HepG2 (cell line): ENCODE results near the gene PPOX. TPM values are rescaled to one million over a fixed set of nuclear protein-coding genes. Genes with fewer than 3 reads are reported as not detected.

Experiments
- ARHGAP35 ChIP-seq: sonication (generic); formaldehyde crosslinking; IDR thresholded peaks from 2 replicates; pipeline ENCODE4 v1.9.0; 2022; ENCODE audit warnings: mild to moderate bottlenecking, inconsistent platforms, moderate library complexity, missing genetic modification reagents, borderline replicate concordance
- BRCA1 ChIP-seq: sonication (generic); formaldehyde crosslinking; IDR thresholded peaks from 2 replicates; pipeline ENCODE4 v1.4.0; 2020; ENCODE audit warnings: missing genetic modification reagents
- FOXK1 ChIP-seq: sonication (generic); formaldehyde crosslinking; IDR thresholded peaks from 2 replicates; pipeline ENCODE4 v1.4.0; 2020; ENCODE audit warnings: low read depth, missing genetic modification reagents, borderline replicate concordance
- HMG20A ChIP-seq: IDR thresholded peaks from 2 replicates; pipeline ENCODE4 v1.6.1; 2016; ENCODE audit warnings: borderline replicate concordance
- HOMEZ ChIP-seq: IDR thresholded peaks from 2 replicates; pipeline ENCODE4 v1.6.1; 2016; ENCODE audit warnings: low read depth
- KDM4B ChIP-seq: sonication (generic); formaldehyde crosslinking; IDR thresholded peaks from 2 replicates; pipeline ENCODE4 v1.4.0; 2020; ENCODE audit warnings: missing genetic modification reagents
- MAX ChIP-seq: IDR thresholded peaks from 2 replicates; pipeline ENCODE4 v1.6.1; 2012; ENCODE audit warnings: inconsistent platforms
- MBD4 ChIP-seq: IDR thresholded peaks from 2 replicates; pipeline ENCODE4 v1.6.1; 2012; ENCODE audit warnings: low read length, inconsistent platforms, borderline replicate concordance
- MIER2 ChIP-seq: IDR thresholded peaks from 2 replicates; pipeline ENCODE4 v1.6.1; 2016; ENCODE audit warnings: missing biosample characterization, missing genetic modification reagents
- PCBP2 ChIP-seq: fragments of 200-400 bp; formaldehyde crosslinking; optimal IDR thresholded peaks from 2 replicates; pipeline ENCODE3; 2018; ENCODE audit warnings: low read length, low read depth; ENCODE audit not compliant: poor library complexity, severe bottlenecking
- PHF5A ChIP-seq: IDR thresholded peaks from one replicate; pipeline ENCODE4 v1.6.1; 2018; ENCODE audit warnings: low read depth, missing genetic modification reagents; ENCODE audit not compliant: unreplicated experiment
- REXO4 ChIP-seq: sonication (generic); formaldehyde crosslinking; IDR thresholded peaks from 2 replicates; pipeline ENCODE4 v1.8.0; 2022; ENCODE audit warnings: missing genetic modification reagents, mild to moderate bottlenecking, borderline replicate concordance
- SAFB2 ChIP-seq: sonication (generic); formaldehyde crosslinking; IDR thresholded peaks from 2 replicates; pipeline ENCODE4 v1.5.1; 2020; ENCODE audit warnings: missing genetic modification reagents, low read depth, mild to moderate bottlenecking, borderline replicate concordance
- SALL2 ChIP-seq: sonication (generic); formaldehyde crosslinking; IDR thresholded peaks from 2 replicates; pipeline ENCODE4 v1.8.1; 2023; ENCODE audit warnings: mild to moderate bottlenecking, missing genetic modification reagents, inconsistent platforms
- SNAPC5 ChIP-seq: sonication (generic); formaldehyde crosslinking; IDR thresholded peaks from 2 replicates; pipeline ENCODE4 v1.8.1; 2023; ENCODE audit warnings: mild to moderate bottlenecking, missing genetic modification reagents, borderline replicate concordance
- SOX5 ChIP-seq: IDR thresholded peaks from 2 replicates; pipeline ENCODE4 v1.6.1; 2016; ENCODE audit warnings: borderline replicate concordance
- SRY ChIP-seq: sonication (generic); formaldehyde crosslinking; IDR thresholded peaks from 2 replicates; pipeline ENCODE4 v1.8.0; 2022; ENCODE audit warnings: mild to moderate bottlenecking, missing genetic modification reagents
- SYNCRIP ChIP-seq: fragments of 200-400 bp; formaldehyde crosslinking; IDR thresholded peaks from 2 replicates; pipeline ENCODE4 v1.6.1; 2018; ENCODE audit warnings: mild to moderate bottlenecking, low read depth, low read length; ENCODE audit not compliant: insufficient read depth
- TBP ChIP-seq: sonication (generic); formaldehyde crosslinking; IDR thresholded peaks from 2 replicates; pipeline ENCODE4 v1.5.0; 2020; ENCODE audit warnings: missing genetic modification reagents
- ZNF274 ChIP-seq: sonication (generic); formaldehyde crosslinking; IDR thresholded peaks from 2 replicates; pipeline ENCODE4 v1.5.1; 2020; ENCODE audit warnings: mild to moderate bottlenecking, missing genetic modification reagents
- ZNF501 ChIP-seq: sonication (generic); formaldehyde crosslinking; IDR thresholded peaks from 2 replicates; pipeline ENCODE4 v1.5.1; 2020; ENCODE audit warnings: mild to moderate bottlenecking, moderate library complexity, missing genetic modification reagents
- ZNF570 ChIP-seq: sonication (generic); formaldehyde crosslinking; IDR thresholded peaks from 2 replicates; pipeline ENCODE4 v1.4.0; 2020; ENCODE audit warnings: mild to moderate bottlenecking, missing genetic modification reagents, borderline replicate concordance
- ZNF589 ChIP-seq: sonication (generic); formaldehyde crosslinking; conservative IDR thresholded peaks from 2 replicates; pipeline ENCODE4 v1.8.0; 2022; ENCODE audit warnings: mild to moderate bottlenecking, moderate library complexity, missing genetic modification reagents
- ZNF639 ChIP-seq: conservative IDR thresholded peaks from 2 replicates; pipeline ENCODE4 v1.6.1; 2018; ENCODE audit warnings: missing genetic modification reagents
- ZNF660 ChIP-seq: sonication (generic); formaldehyde crosslinking; IDR thresholded peaks from 2 replicates; pipeline ENCODE4 v1.5.1; 2020; ENCODE audit warnings: mild to moderate bottlenecking, low read depth, missing genetic modification reagents, borderline replicate concordance
- ZNF709 ChIP-seq: sonication (generic); formaldehyde crosslinking; IDR thresholded peaks from 2 replicates; pipeline ENCODE4 v1.5.0; 2020; ENCODE audit warnings: mild to moderate bottlenecking, missing genetic modification reagents
- ZNF772 ChIP-seq: sonication (generic); formaldehyde crosslinking; IDR thresholded peaks from 2 replicates; pipeline ENCODE4 v1.5.0; 2020; ENCODE audit warnings: mild to moderate bottlenecking, missing genetic modification reagents
- ZNF850 ChIP-seq: sonication (generic); formaldehyde crosslinking; conservative IDR thresholded peaks from 2 replicates; pipeline ENCODE4 v1.9.0; 2021; ENCODE audit warnings: mild to moderate bottlenecking, missing genetic modification reagents
- polyA plus RNA-seq, 8 experiments: library from polyadenylated mRNA; depleted of rRNA in 3 of 8; stranded (reverse) in 7 of 8; unstranded in 1 of 8; fragments of >200 nt; fragmentation: Illumina TruSeq in 4 of 8; extraction: Trizol in 4 of 8; gene quantifications; 2 replicates each; pipeline versions ENCODE4 v1.2.1 to v1.2.3, GENCODE V29; 2011 to 2016; ENCODE audit warnings: low read depth in 4 of 8, missing spikeins in 1 of 8, mixed read lengths in 1 of 8; ENCODE audit not compliant: insufficient read depth in 1 of 8
- total RNA-seq, 5 experiments: library from RNA; depleted of rRNA; stranded (reverse); fragments of >200 nt; fragmentation: Illumina TruSeq; extraction: Trizol; gene quantifications; 2 replicates each; pipeline ENCODE4 v1.2.3, GENCODE V29; 2016; ENCODE audit warnings: low read depth in 1 of 5

The PPOX gene
- total and polyA plus RNA-seq, 2 of the 13 experiments (the other 11 are each of a cell fraction or from before 2014, with no cell fraction given): 15.5 to 27.7 TPM

GRCh38 chr1:161165742-161166668 is at the start of gene PPOX (continued):
- TF ChIP-seq FOXK1 (CRISPR knock-in tag) (peak; percentile 39), PHF5A (no peak), SOX5 (CRISPR knock-in tag) (no peak; the same call in 1 of the 2 replicates), HMG20A (no peak), SNAPC5 (no peak), TBP (CRISPR knock-in tag) (no peak), ZNF589 (no peak), KDM4B (CRISPR knock-in tag) (no peak), ZNF501 (CRISPR knock-in tag) (0 out of 2 replicates have a peak, but pooled peaks have one; percentile 70), SRY (CRISPR knock-in tag) (peak; percentile 23; the same call in 1 of the 2 replicates), MIER2 (no peak; the same call in 1 of the 2 replicates), ZNF274 (no peak), HOMEZ (CRISPR knock-in tag) (no peak), ZNF772 (no peak; the same call in 1 of the 2 replicates), MAX (peak; percentile 72; the same call in 1 of the 2 replicates), MBD4 (no peak), ZNF570 (CRISPR knock-in tag) (no peak), PCBP2 (no peak), BRCA1 (no peak), SAFB2 (peak; percentile 49; the same call in 1 of the 2 replicates), ZNF660 (CRISPR knock-in tag) (no peak), ZNF850 (CRISPR knock-in tag) (no peak), SALL2 (CRISPR knock-in tag) (peak; percentile 82), ZNF639 (CRISPR knock-in tag) (no peak), SYNCRIP (no peak), REXO4 (CRISPR knock-in tag) (no peak), ARHGAP35 (CRISPR knock-in tag) (no peak), ZNF709 (CRISPR knock-in tag) (peak; percentile 74; the same call in 1 of the 2 replicates)
